ENCODE data around the gene ITIH2. TPM values are rescaled to one million over a fixed set of nuclear protein-coding genes. Genes with fewer than 3 reads are reported as not detected.
"Not testable (repeated sequence)": the region's sequence is repeated elsewhere in the genome, so short reads cannot be mapped to it uniquely, and the experiment has no call there.

Gene ITIH2
- total and polyA plus RNA-seq, 4 donors = 23.4 to 128 (median 30.2) TPM

- WGBS (ENCODE audit: insufficient coverage) = 86% methylated on average over 3 of the region's 7 CpGs
- H3K4me3 ChIP-seq (ENCODE audit: low read depth, low read length) = no peak overlapping the region
- H3K9me3 ChIP-seq (ENCODE audit: control insufficient read depth, insufficient read depth, low read length) = no peaks in the 10 kb centered on the region
- no peak overlapping the region for H3K27ac ChIP-seq (ENCODE audit: low read depth, low read length)
- H3K4me1 ChIP-seq (ENCODE audit: control insufficient read depth, insufficient read depth, low read length) = no peaks in the 10 kb centered on the region
- peaks cover 15% of the 10 kb centered on the region for H3K36me3 ChIP-seq (ENCODE audit: control insufficient read depth, insufficient read depth, low read length)
- H3K27me3 ChIP-seq (ENCODE audit: control insufficient read depth, insufficient read depth, low read length) = no peaks in the 10 kb centered on the region
- DNase-seq (ENCODE audit: low read depth in 4 of 6, low spot score in 6 of 6) = no peak
These were observed 53.4 kb downstream of the ITIH2 start for GRCh38 chr10:7756360-7756992.

DNA sequence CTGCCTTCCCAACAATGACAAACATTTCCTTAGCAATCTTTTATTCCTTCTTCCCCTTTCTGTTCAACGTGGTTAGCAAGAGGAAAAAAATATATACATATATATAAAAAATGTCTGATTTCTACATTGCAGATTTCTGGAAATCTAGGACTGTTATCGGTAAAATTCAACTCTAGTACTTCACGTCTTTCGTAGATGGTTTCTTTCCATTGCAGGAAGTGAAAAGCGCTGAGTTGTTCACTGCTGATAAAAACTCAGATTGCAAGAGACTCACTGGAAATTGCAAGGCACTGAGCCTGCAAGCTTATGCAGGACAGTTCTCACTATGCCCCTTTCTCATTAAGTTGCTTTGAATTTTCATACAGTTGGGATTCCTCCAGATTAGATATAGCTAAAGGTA lies 60.8 kb downstream of the ITIH2 start:
- Histone ChIP-seq H3K9me3 (ENCODE audit: control insufficient read depth, insufficient read depth, low read length) (no peaks in the 10 kb centered on the region), H3K27me3 (ENCODE audit: control insufficient read depth, insufficient read depth, low read length) (no peaks in the 10 kb centered on the region), H3K4me1 (ENCODE audit: control insufficient read depth, insufficient read depth, low read length) (no peaks in the 10 kb centered on the region), H3K27ac (ENCODE audit: low read depth, low read length) (no peak overlapping the region), H3K36me3 (ENCODE audit: control insufficient read depth, insufficient read depth, low read length) (peaks cover 44% of the 10 kb centered on the region), H3K4me3 (ENCODE audit: low read depth, low read length) (no peak overlapping the region)
- no peak for DNase-seq (ENCODE audit: low read depth in 4 of 6, low spot score in 6 of 6)
- 98% methylated on average over 4 of the region's 5 CpGs for WGBS (ENCODE audit: insufficient coverage)

DNA sequence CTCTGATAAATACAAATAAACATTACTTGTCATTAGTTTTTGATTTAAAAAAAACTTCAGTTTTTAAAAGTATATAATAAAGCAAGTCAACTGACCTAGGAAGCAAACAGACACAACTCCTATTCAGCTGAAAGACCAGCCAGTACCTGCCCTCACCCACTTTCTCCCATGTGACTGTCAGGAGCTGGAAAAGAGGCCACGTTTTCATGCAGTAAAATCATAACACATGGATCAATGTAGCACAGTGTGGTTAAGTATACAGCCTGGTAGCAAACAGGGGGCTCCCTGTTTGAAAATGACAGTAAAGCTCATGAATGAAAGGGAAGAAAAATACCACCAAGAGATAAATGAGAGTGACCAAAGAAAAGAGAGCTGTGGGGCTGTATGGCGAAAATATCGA lies 63.1 kb downstream of the ITIH2 start:
- no peaks in the 10 kb centered on the region for H3K9me3 ChIP-seq (ENCODE audit: control insufficient read depth, insufficient read depth, low read length)
- DNase-seq (ENCODE audit: low read depth in 4 of 6, low spot score in 6 of 6) = no peak
- 40% methylated on average over 1 of the region's 3 CpGs for WGBS (ENCODE audit: insufficient coverage)
- H3K27ac ChIP-seq (ENCODE audit: low read depth, low read length) = no peak overlapping the region
- no peak overlapping the region for H3K4me3 ChIP-seq (ENCODE audit: low read depth, low read length)
- H3K27me3 ChIP-seq (ENCODE audit: control insufficient read depth, insufficient read depth, low read length) = no peaks in the 10 kb centered on the region
- peaks cover 41% of the 10 kb centered on the region for H3K36me3 ChIP-seq (ENCODE audit: control insufficient read depth, insufficient read depth, low read length)
- no peaks in the 10 kb centered on the region for H3K4me1 ChIP-seq (ENCODE audit: control insufficient read depth, insufficient read depth, low read length)

DNA sequence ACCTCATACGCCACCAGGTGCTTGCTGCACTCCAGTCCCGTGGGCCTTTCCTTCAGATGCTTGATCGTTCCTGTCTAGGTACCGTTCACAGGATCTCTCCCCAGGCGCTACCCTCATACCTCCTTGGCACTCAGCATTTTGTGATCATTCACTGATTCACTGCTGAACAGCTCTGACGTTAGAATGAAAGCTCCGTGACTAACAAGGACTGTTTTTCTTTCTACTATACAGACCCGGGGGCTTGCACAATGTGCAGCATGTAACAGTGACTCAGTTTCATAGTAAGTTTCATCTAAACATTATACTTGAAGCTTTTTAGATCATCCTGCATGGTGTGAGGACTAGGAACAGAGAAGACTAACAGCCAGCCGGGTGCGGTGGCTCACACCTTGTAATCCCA lies 64.1 kb downstream of the ITIH2 start:
- Histone ChIP-seq H3K27me3 (ENCODE audit: control insufficient read depth, insufficient read depth, low read length) (no peaks in the 10 kb centered on the region), H3K36me3 (ENCODE audit: control insufficient read depth, insufficient read depth, low read length) (peaks cover 38% of the 10 kb centered on the region), H3K27ac (ENCODE audit: low read depth, low read length) (no peak overlapping the region), H3K9me3 (ENCODE audit: control insufficient read depth, insufficient read depth, low read length) (no peaks in the 10 kb centered on the region), H3K4me3 (ENCODE audit: low read depth, low read length) (no peak overlapping the region), H3K4me1 (ENCODE audit: control insufficient read depth, insufficient read depth, low read length) (no peaks in the 10 kb centered on the region)
- 81% methylated on average over 9 of the region's 10 CpGs for WGBS (ENCODE audit: insufficient coverage)
- DNase-seq (ENCODE audit: low read depth in 4 of 6, low spot score in 6 of 6) = no peak

DNA sequence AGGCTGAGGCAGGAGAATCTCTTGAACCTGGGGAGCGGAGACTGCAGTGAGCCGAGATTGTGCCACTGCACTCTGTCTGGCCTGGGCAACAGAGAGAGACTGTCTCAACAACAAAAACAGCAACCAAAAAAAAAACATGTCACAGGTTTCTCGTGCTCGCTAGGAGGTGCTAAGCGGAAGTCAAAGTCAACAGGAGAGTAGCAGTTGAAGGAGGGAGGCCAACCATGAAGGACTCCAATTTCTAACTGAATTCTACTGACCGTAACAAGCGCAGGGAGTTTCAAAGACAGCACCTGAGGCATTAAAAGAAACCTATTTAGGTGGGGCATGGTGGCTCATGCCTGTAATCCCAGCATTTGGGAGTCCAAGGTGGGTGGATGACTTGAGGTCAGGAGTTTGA lies 65.3 kb downstream of the ITIH2 start:
- no peak overlapping the region for H3K27ac ChIP-seq (ENCODE audit: low read depth, low read length)
- peaks cover 32% of the 10 kb centered on the region for H3K36me3 ChIP-seq (ENCODE audit: control insufficient read depth, insufficient read depth, low read length)
- 94% methylated on average over 2 of the region's 7 CpGs for WGBS (ENCODE audit: insufficient coverage)
- no peaks in the 10 kb centered on the region for H3K27me3 ChIP-seq (ENCODE audit: control insufficient read depth, insufficient read depth, low read length)
- no peak overlapping the region for H3K4me3 ChIP-seq (ENCODE audit: low read depth, low read length)
- no peak for DNase-seq (ENCODE audit: low read depth in 4 of 6, low spot score in 6 of 6)
- no peaks in the 10 kb centered on the region for H3K9me3 ChIP-seq (ENCODE audit: control insufficient read depth, insufficient read depth, low read length)
- H3K4me1 ChIP-seq (ENCODE audit: control insufficient read depth, insufficient read depth, low read length) = no peaks in the 10 kb centered on the region

DNA sequence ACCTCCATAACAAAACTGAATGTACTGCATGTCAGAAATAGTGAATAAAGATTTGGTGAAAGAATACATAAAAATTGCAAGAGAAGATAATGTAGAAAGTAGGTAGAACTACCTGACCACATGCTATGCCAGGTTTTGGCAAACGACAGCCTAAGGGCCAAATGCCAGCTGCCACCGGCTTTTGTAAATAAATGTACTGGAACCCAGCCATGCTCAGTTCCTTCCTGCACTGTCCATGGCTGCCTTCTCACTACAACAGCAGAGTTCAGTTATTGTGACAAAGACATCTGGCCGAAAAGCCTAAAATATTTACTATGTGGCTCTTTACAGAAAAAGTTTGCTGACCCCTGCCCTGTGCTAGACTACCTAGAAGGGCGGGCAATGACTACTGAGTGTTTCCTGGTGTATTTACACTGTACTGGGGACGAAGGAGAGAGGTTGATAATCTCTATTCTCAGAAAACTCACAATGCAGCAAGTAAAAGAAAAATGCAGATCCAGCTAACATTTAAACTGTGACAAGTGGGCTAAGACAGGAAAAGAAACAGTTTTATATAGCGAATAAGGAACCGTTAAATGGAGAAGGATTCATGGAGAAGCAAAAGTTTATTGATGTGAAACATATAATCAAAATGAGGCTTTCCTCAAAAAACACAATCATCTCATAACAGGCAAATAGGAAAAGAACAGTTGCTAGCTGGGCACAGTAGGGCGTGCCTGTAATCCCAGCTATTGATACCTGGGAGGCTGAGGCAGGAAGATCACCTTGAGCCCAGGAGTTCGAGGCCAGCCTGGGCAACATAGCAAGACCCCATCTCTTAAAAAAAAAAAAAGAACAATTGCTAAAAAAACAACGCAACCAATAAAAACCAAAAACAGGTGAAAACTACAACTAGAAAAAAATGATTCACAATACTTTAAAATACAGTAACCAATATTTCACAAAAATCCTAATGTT lies 71.0 kb downstream of the ITIH2 start:
- WGBS (ENCODE audit: insufficient coverage) = 40% methylated on average over 3 of the region's 10 CpGs
- Histone ChIP-seq H3K36me3 (ENCODE audit: control insufficient read depth, insufficient read depth, low read length) (peaks cover 43% of the 10 kb centered on the region), H3K4me1 (ENCODE audit: control insufficient read depth, insufficient read depth, low read length) (no peaks in the 10 kb centered on the region), H3K9me3 (ENCODE audit: control insufficient read depth, insufficient read depth, low read length) (no peaks in the 10 kb centered on the region), H3K27ac (ENCODE audit: low read depth, low read length) (no peak overlapping the region), H3K27me3 (ENCODE audit: control insufficient read depth, insufficient read depth, low read length) (no peaks in the 10 kb centered on the region), H3K4me3 (ENCODE audit: low read depth, low read length) (no peak overlapping the region)
- DNase-seq (ENCODE audit: low read depth in 4 of 6, low spot score in 6 of 6) = no peak

DNA sequence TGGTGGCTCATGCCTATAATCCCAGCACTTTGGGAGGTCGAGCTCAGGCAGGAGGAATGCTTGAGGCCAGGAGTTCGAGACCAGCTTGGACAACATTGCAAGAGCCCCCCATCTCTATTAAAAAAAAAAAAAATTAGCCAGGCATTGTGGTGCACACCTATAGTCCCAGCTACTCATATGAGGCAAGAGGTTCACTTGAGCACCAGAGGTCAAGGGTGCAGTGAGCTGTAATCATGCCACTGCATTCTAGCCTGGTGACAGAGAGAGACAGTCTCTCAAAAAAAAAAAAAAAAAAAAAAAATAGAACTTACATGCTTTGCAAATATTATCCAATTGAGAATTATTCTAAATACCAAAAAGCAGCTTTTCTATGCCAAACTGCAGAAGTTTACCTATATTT lies 73.7 kb downstream of the ITIH2 start:
- no peak for DNase-seq (ENCODE audit: low read depth in 4 of 6, low spot score in 6 of 6)
- H3K4me1 ChIP-seq (ENCODE audit: control insufficient read depth, insufficient read depth, low read length) = no peaks in the 10 kb centered on the region
- H3K4me3 ChIP-seq (ENCODE audit: low read depth, low read length) = no peak overlapping the region
- H3K27me3 ChIP-seq (ENCODE audit: control insufficient read depth, insufficient read depth, low read length) = no peaks in the 10 kb centered on the region
- no peaks in the 10 kb centered on the region for H3K9me3 ChIP-seq (ENCODE audit: control insufficient read depth, insufficient read depth, low read length)
- no peak overlapping the region for H3K27ac ChIP-seq (ENCODE audit: low read depth, low read length)
- peaks cover 46% of the 10 kb centered on the region for H3K36me3 ChIP-seq (ENCODE audit: control insufficient read depth, insufficient read depth, low read length)
- WGBS (ENCODE audit: insufficient coverage) = no CpG with 5 or more reads among the region's 2 CpGs

DNA sequence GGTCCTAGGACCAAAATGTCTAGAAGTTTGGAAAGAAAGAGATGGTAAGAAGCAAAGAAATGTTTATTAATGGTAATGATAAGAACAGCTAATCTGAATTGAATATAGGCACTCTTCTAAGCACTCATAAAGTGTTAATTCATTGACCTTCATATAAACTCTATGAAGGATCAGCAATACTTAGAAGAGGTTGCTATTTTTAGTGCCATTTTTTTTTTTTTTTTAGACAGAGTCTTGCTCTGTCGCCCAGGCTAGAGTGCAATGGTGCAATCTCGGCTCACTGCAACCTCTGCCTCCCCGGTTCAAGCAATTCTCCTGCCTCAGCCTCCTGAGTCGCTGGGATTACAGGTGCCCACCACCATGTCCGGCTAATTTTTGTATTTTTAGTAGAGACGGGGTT lies 79.1 kb downstream of the ITIH2 start:
- not testable (repeated sequence) for H3K9me3 ChIP-seq (ENCODE audit: control insufficient read depth, insufficient read depth, low read length); H3K4me3 ChIP-seq (ENCODE audit: low read depth, low read length); H3K4me1 ChIP-seq (ENCODE audit: control insufficient read depth, insufficient read depth, low read length); H3K27me3 ChIP-seq (ENCODE audit: control insufficient read depth, insufficient read depth, low read length); H3K27ac ChIP-seq (ENCODE audit: low read depth, low read length); DNase-seq (ENCODE audit: low read depth in 4 of 6, low spot score in 6 of 6)
- peaks cover 26% of the 10 kb centered on the region for H3K36me3 ChIP-seq (ENCODE audit: control insufficient read depth, insufficient read depth, low read length)
- 100% methylated on average over 6 of the region's 6 CpGs for WGBS (ENCODE audit: insufficient coverage)

DNA sequence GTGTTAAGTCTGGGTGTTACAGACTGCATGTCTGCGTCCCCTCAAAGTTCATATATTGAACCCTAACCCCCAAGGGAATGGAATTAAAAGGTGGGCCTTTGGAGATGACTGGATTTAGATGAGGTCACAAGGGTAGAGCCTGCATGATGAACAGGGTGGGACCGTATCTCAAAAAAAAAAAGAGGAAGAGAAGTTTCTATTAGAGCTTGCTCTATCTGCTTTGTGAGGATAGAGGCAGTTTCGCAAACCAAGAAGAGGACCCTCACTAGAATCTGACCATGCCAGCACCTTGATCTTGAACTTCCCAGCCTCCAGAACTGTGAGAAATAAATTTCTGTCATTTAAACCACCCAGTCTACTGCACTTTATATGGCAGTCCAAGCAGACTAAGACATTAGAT lies 83.3 kb downstream of the ITIH2 start:
- no peaks in the 10 kb centered on the region for H3K27me3 ChIP-seq (ENCODE audit: control insufficient read depth, insufficient read depth, low read length)
- DNase-seq (ENCODE audit: low read depth in 4 of 6, low spot score in 6 of 6) = no peak
- 86% methylated on average over 1 of the region's 3 CpGs for WGBS (ENCODE audit: insufficient coverage)
- no peak overlapping the region for H3K4me3 ChIP-seq (ENCODE audit: low read depth, low read length)
- no peak overlapping the region for H3K27ac ChIP-seq (ENCODE audit: low read depth, low read length)
- peaks cover 11% of the 10 kb centered on the region for H3K36me3 ChIP-seq (ENCODE audit: control insufficient read depth, insufficient read depth, low read length)
- H3K4me1 ChIP-seq (ENCODE audit: control insufficient read depth, insufficient read depth, low read length) = peaks cover 9% of the 10 kb centered on the region
- H3K9me3 ChIP-seq (ENCODE audit: control insufficient read depth, insufficient read depth, low read length) = no peaks in the 10 kb centered on the region

Measured in spinal cord (tissue), 10 donors.